Activated T-helper 1 cell treated with anti-CD3 and anti-CD28 coated beads, Interleukin-12 subunit alpha, Interleukin-12 subunit beta, Interleukin-2, Interleukin-4 antibody, amounts not matched to agents 30 ng/mL and 10 ng/mL and 1 ng/mL, durations not matched to agents 14 hours and 24 hours and 36 hours (primary cell): Measurements from ENCODE around the gene SCYGR4. TPM values are rescaled to one million over a fixed set of nuclear protein-coding genes. Genes with fewer than 3 reads are reported as not detected.

ENCODE experiments used
- DNase-seq: peaks from one replicate; pipeline ENCODE4 v3.0.0; 2021; ENCODE audit warnings: low spot score
- H3K27ac Mint-ChIP-seq: one replicate; pipeline ENCODE4 v1.8.0; 2021; ENCODE audit warnings: mild to moderate bottlenecking, mixed read lengths
- H3K27me3 Mint-ChIP-seq: one replicate; pipeline ENCODE4 v1.8.0; 2022; ENCODE audit warnings: mild to moderate bottlenecking, moderate library complexity, mixed read lengths; ENCODE audit not compliant: insufficient read depth
- H3K36me3 Mint-ChIP-seq: one replicate; pipeline ENCODE4 v1.8.0; 2021; ENCODE audit warnings: low read depth, mixed read lengths
- H3K4me1 Mint-ChIP-seq: one replicate; pipeline ENCODE4 v1.8.0; 2021; ENCODE audit warnings: low read depth, mixed read lengths
- H3K4me3 Mint-ChIP-seq: one replicate; pipeline ENCODE4 v1.8.0; 2021; ENCODE audit warnings: mild to moderate bottlenecking, moderate library complexity, mixed read lengths
- H3K9me3 Mint-ChIP-seq: one replicate; pipeline ENCODE4 v1.8.0; 2021; ENCODE audit warnings: mixed read lengths
- intact Hi-C: fragments of 100-400 bp; cut with micrococcal nuclease; formaldehyde crosslinking; loops from one replicate; pipeline ENCODE4 v1.15.1; 2024
- total RNA-seq: library from RNA; stranded (reverse); gene quantifications from 2 replicates; pipeline ENCODE4 v1.2.3, GENCODE V29; 2022

The SCYGR4 gene, protein sequence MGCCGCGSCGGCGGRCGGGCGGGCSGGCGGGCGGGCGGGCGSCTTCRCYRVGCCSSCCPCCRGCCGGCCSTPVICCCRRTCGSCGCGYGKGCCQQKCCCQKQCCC
- total RNA-seq, result not detected in 2 replicates

DNA sequence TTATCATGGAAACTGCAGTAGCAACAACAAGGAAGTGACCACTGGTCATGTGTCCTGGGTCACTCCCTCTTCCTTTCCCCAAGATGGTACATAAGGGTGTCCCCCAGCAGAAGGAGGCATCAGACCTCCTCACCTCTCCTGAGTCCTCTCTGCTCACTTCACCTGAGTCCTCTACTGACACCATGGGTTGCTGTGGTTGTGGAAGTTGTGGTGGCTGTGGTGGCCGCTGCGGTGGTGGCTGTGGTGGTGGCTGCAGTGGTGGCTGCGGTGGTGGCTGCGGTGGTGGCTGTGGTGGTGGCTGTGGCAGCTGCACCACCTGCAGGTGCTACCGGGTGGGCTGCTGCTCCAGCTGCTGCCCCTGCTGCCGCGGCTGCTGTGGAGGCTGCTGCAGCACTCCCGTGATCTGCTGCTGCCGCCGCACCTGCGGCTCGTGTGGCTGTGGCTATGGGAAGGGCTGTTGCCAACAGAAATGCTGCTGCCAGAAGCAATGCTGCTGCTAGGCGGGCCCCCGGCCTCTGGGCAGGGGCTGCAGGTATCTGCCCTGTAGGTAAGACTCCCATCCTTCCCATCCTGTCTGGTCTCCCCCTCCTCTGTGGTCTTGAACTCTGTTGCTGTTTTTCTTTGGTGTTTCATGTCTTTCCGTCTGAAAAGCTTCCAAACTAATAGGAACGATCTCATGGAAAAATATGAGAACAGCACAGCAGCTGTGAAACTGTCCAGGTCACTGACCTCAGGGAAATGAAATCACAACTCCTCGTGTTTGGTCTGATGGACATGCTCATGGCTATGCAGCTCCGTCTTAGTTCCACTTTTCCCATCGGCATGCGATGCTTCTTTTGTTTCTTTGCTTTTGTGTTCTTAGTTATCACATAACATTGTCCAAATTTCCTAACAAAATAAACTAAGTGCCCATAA is at the start of gene SCYGR4:
TSS of gene SCYGR4 (plus strand) at position 183 of the 915 bp plus-strand sequence. CDS start at position 183, 0 bp downstream.
- Mint-ChIP-seq H3K4me3 (no peak within 1 kb of the TSS), H3K36me3 (no peaks in the 10 kb centered on the region), H3K9me3 (no peaks in the 10 kb centered on the region), H3K4me1 (no peaks in the 10 kb centered on the region), H3K27me3 (peaks cover 16% of the 10 kb centered on the region), H3K27ac (no peak within 1 kb of the TSS)
- intact Hi-C loops, result no loop called here
- DNase-seq, result no peak

DNA sequence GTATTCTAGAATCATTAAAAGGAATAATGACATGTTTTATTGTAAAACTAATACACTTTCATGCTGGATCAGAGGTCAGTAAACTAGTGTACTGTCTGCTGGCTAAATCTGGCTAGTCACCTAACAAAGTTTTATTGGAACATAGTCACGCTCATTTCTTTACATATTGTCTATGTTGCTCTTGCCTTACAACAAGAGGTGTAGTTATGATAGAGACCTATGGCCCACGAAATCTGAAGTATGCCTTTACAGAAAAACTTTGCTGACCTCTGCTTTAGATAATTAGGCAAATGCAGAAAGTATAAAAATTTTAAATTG is 48.5 kb upstream of the SCYGR4 start:
- H3K27me3 Mint-ChIP-seq, result no peaks in the 10 kb centered on the region
- DNase-seq, result no peak
- no peak overlapping the region for H3K27ac Mint-ChIP-seq
- peaks cover 9% of the 10 kb centered on the region for H3K36me3 Mint-ChIP-seq
- intact Hi-C loops, result no loop called here
- H3K4me3 Mint-ChIP-seq, result no peak overlapping the region
- H3K4me1 Mint-ChIP-seq, result no peaks in the 10 kb centered on the region
- no peaks in the 10 kb centered on the region for H3K9me3 Mint-ChIP-seq

DNA sequence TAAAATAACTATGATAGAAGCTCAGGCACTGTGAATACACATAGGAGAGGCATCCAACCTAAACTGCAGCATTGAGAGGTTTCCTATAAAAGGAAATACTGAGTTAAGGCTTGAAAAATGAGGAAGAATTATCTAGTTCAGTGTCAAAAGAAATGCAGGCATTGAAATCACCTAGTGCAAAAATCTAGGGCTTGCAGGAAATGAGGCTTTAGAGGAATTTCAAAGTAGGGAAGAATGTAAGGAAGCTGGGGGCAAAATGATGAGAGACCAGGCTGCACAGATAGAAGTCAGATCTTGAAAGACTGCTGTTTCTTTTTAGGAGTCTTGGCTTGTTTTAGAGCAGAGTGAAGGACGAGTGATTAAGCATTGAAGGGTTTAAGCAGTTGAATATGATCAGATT is 46.7 kb upstream of the SCYGR4 start:
- H3K9me3 Mint-ChIP-seq, result no peaks in the 10 kb centered on the region
- no peaks in the 10 kb centered on the region for H3K27me3 Mint-ChIP-seq
- H3K27ac Mint-ChIP-seq, result no peak overlapping the region
- no peak overlapping the region for H3K4me3 Mint-ChIP-seq
- no peak for DNase-seq
- intact Hi-C loops, result no loop called here
- H3K4me1 Mint-ChIP-seq, result no peaks in the 10 kb centered on the region
- H3K36me3 Mint-ChIP-seq, result peaks cover 3% of the 10 kb centered on the region

DNA sequence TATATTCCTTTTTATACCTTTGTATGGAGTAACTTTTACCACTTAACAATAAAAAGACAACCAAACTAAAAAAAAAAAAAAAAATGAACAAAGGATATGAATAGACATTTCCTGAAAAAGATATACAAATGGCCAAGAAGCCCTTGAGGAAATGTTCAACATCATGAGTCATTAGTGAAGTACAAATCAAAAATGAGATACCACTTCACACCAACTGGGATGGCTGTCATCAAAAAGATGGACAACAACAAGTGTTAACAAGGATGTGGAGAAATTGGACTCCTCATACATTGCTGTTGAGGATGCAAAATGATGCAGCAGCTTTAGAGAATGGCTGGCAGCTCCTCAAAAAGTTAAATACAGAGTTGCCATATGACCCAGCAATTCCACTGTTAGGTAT is 41.2 kb upstream of the SCYGR4 start:
- H3K36me3 Mint-ChIP-seq, result no peaks in the 10 kb centered on the region
- no peaks in the 10 kb centered on the region for H3K9me3 Mint-ChIP-seq
- no peak overlapping the region for H3K4me3 Mint-ChIP-seq
- no peak overlapping the region for H3K27ac Mint-ChIP-seq
- intact Hi-C loops, result no loop called here
- DNase-seq, result no peak
- H3K4me1 Mint-ChIP-seq, result no peaks in the 10 kb centered on the region
- H3K27me3 Mint-ChIP-seq, result no peaks in the 10 kb centered on the region

DNA sequence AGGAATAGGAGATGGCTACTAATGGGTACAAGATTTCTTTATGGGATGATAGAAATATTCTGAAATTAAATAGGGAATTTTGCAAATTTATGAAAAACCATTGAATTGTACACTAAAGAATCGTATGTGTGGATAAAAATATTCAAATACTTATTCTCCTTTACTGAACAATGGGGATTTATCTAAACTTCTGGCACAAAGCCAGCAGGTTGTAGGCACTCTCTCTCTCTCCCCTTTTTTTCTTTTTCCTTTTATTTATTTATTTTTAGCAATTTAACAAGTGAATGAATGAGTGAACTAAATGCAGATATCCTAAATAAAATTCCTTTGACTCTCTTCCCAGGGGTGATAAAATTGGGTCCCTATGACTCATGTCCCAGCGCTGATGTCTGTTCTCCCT is 40.5 kb upstream of the SCYGR4 start:
- Mint-ChIP-seq H3K9me3 (no peaks in the 10 kb centered on the region), H3K36me3 (no peaks in the 10 kb centered on the region), H3K4me1 (no peaks in the 10 kb centered on the region), H3K27me3 (no peaks in the 10 kb centered on the region), H3K4me3 (no peak overlapping the region), H3K27ac (no peak overlapping the region)
- intact Hi-C loops, result no loop called here
- DNase-seq, result no peak

DNA sequence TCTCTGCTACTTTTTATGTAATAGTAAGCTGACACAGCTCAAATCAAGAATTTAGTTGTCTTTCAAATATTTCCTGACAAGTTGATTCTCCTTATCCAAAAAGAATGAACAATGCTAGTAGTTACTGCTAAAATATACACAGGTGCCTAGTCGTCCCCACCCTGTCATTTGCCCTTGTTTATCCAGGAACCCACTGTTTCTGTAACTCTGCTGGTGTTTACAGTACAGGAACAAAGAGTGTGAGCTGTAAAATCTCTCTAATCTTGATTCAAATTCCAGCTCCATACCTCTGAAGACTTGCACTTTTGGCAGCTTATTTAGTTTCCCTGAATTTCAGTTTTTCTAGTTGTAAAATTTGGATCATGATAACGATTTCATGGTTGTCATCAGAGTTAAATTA is 39.7 kb upstream of the SCYGR4 start:
- no peaks in the 10 kb centered on the region for H3K27me3 Mint-ChIP-seq
- peaks cover 2% of the 10 kb centered on the region for H3K36me3 Mint-ChIP-seq
- no peaks in the 10 kb centered on the region for H3K4me1 Mint-ChIP-seq
- intact Hi-C loops, result no loop called here
- DNase-seq, result no peak
- no peak overlapping the region for H3K27ac Mint-ChIP-seq
- no peak overlapping the region for H3K4me3 Mint-ChIP-seq
- peaks cover 7% of the 10 kb centered on the region for H3K9me3 Mint-ChIP-seq

DNA sequence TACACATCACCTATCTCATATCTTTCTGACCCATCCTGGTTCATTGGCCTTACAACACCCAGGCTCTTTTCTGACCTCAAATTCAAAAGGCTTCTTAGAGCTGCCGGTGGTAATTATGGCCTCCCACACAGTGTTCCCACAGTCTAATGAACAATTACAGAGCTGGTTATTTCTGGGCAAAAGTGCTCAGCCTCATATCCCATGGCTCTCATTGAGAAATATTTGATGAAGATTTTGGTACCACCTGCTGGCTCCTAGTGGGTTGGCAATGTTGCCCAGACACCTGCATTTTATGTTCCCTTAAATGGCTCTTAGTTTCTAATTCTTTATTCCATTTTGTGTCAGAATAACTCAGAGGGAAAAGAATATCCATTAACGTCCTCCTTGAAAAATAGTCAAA is 38.7 kb upstream of the SCYGR4 start:
- H3K27ac Mint-ChIP-seq, result no peak overlapping the region
- no peak overlapping the region for H3K4me3 Mint-ChIP-seq
- no peaks in the 10 kb centered on the region for H3K4me1 Mint-ChIP-seq
- H3K36me3 Mint-ChIP-seq, result peaks cover 2% of the 10 kb centered on the region
- H3K27me3 Mint-ChIP-seq, result peaks cover 2% of the 10 kb centered on the region
- intact Hi-C loops, result no loop called here
- peaks cover 11% of the 10 kb centered on the region for H3K9me3 Mint-ChIP-seq
- no peak for DNase-seq

DNA sequence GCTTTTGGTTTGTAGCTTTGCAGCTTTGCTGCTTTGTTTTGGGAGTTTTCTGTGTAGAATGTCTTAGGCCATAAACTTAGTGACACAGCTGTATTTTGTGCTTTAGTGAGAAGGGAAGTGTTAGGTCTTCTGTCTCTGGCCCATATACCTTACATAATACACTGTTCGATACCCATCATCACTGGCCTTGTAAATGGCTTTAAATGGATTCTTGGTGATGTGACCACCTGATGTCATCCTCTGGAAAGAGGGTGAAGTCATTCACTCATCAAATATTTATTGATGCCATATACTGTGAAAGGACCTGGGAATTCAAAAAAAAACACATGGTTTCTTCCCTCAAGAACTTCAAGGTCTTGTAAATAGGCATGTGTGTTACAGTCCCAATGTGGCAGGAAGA is 37.5 kb upstream of the SCYGR4 start:
- Mint-ChIP-seq H3K36me3 (peaks cover 2% of the 10 kb centered on the region), H3K9me3 (peaks cover 11% of the 10 kb centered on the region), H3K27me3 (peaks cover 4% of the 10 kb centered on the region), H3K4me1 (no peaks in the 10 kb centered on the region), H3K27ac (no peak overlapping the region), H3K4me3 (no peak overlapping the region)
- no peak for DNase-seq
- intact Hi-C loops, result no loop called here

DNA sequence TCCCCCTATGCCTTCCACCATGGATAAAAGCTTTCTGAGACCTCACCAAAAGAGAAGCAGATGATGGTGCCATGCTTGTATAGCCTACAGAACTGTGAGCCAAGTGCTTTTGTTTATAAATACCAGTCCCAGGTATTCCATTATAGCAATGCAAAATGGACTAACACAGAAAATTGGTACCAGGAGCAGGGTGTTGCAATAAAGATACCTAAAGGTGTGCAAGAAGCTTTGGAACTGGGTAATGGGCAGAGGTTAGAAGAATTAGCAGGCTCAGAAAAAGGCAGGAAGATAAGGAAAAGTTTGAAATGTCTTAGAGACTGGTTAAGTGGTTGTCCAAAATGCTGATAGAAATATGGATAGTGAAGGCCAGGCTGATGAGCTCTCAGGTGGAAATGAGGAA is 34.9 kb upstream of the SCYGR4 start:
- Mint-ChIP-seq H3K4me1 (no peaks in the 10 kb centered on the region), H3K9me3 (peaks cover 11% of the 10 kb centered on the region)
- intact Hi-C loops, result no loop called here

DNA sequence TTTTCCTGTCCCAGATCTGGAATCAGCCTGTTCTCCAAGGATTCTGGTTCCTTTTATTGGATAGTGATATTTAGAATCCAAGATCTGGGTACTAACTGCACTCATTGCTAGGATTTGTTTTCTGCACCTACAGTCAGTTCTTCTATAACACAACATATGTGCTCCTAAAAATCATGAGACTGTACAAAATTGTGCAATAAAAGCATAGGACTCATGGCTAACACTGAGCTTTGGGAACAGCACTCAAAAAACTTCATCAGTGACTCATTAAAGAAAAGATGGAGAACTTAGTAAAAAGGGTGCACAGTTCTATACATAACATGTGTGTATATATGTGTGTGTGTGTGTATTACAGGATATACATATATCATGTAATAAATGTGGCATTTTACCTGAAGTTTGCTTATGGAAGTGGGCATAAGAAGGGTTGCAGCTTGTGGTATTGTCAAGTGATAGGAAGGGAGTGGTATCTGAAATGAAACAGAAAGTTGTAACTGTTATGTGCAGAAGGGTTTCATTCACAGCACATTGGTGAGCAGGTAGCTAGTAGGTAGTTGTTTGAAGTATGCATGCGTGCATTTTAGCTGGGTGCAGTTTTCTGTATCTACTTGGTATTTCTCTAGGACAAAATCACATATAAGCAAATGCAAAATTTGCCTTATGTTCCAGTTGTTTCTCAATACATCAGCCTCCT is 24.5 kb upstream of the SCYGR4 start:
- Mint-ChIP-seq H3K9me3 (peaks cover 6% of the 10 kb centered on the region), H3K27me3 (peaks cover 5% of the 10 kb centered on the region), H3K4me3 (no peak overlapping the region), H3K4me1 (peaks cover 13% of the 10 kb centered on the region), H3K27ac (no peak overlapping the region), H3K36me3 (no peaks in the 10 kb centered on the region)
- DNase-seq, result no peak
- intact Hi-C loops, result no loop called here

More for the DNA sequence above, 34.9 kb upstream of the SCYGR4 start:
- Mint-ChIP-seq H3K36me3 (peaks cover 2% of the 10 kb centered on the region), H3K27me3 (peaks cover 4% of the 10 kb centered on the region), H3K27ac (no peak overlapping the region), H3K4me3 (no peak overlapping the region)
- DNase-seq, result no peak

DNA sequence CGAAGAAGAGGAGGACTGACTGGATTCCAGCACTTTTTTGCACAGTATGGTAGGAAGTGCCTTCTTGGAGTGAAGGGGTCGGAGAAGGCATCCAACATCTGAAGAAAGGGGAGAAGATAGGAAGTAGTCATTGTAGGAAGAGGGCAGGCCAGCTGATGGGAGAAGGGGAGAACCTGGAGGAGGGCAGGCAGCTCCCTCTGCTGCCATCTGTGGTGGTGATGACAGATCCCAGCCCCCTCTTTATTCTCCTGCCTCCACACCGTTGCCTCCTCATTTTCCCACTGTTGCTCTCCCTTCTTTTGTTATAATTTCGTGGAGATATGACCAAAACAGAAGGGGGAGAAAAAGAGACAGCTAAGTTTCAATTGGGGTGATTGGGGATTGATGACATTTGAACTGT is 21.5 kb upstream of the SCYGR4 start:
- Mint-ChIP-seq H3K27me3 (peaks cover 4% of the 10 kb centered on the region), H3K36me3 (no peaks in the 10 kb centered on the region), H3K4me3 (no peak overlapping the region), H3K27ac (no peak overlapping the region), H3K9me3 (no peaks in the 10 kb centered on the region), H3K4me1 (peaks cover 13% of the 10 kb centered on the region)
- intact Hi-C loops, result no loop called here
- no peak for DNase-seq

DNA sequence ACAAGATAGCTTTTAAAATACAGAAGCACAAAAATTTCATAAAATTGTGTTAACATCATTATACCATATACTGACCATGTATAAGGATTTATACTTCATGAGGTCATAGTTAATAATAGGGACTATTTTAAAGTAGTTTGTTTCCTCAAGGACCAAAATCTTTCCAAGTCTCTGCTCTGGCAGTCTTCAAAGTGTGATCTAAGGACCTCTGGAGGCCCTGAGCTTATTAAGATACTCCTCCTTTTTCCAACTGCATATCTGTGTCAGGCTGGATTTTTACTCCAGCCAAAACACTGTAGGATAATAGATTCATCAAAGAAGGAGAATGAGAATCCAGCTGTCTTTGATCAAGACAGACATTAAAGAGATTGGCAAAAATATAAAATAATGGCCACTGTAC is 20.3 kb upstream of the SCYGR4 start:
- DNase-seq, result no peak
- intact Hi-C loops, result no loop called here
- Mint-ChIP-seq H3K27me3 (peaks cover 5% of the 10 kb centered on the region), H3K27ac (no peak overlapping the region), H3K4me3 (no peak overlapping the region), H3K4me1 (peaks cover 13% of the 10 kb centered on the region), H3K9me3 (no peaks in the 10 kb centered on the region), H3K36me3 (no peaks in the 10 kb centered on the region)

DNA sequence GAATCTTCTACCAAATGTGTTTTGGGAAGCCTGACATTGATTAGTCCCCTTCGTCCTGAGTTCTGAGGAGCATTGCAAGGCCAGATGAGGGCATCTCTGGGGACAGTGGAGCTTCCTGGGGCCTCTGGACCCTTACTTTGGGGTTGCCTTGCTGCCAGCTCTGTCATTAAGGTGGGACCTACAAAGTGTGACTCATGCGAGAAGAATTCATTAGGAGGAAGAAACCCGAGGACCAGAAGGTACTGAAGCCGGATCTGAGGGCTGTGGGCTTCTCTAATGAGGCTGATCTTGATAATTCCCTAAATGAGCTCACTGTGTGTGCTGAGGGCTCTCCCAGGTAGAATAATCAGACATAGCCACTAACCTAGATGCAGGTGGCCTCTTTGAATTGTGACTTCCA is 19.3 kb upstream of the SCYGR4 start:
- Mint-ChIP-seq H3K27ac (no peak overlapping the region), H3K4me1 (peaks cover 5% of the 10 kb centered on the region), H3K4me3 (no peak overlapping the region), H3K9me3 (no peaks in the 10 kb centered on the region), H3K36me3 (no peaks in the 10 kb centered on the region), H3K27me3 (peaks cover 8% of the 10 kb centered on the region)
- intact Hi-C loops, result no loop called here
- DNase-seq, result no peak
